ENCODE data around the gene CCDC194. TPM values are rescaled to one million over a fixed set of nuclear protein-coding genes. Genes with fewer than 3 reads are reported as not detected.

The CCDC194 gene
- polyA plus RNA-seq, 1 donor from 2014 or later = not detected

- TF ChIP-seq REST (IDR thresholded peaks at IDR 0.05; ENCODE audit: borderline replicate concordance) = no peak
- TF ChIP-seq CTCF (IDR thresholded peaks at IDR 0.05; ENCODE audit: poor library complexity, severe bottlenecking) = peak; percentile 21
- Histone ChIP-seq H3K27ac (ENCODE audit: low read length) (no peak overlapping the region), H3K9ac (ENCODE audit: low read length) (no peak overlapping the region)
Measured at GRCh38 chr19:17394891-17395415, 957 bp upstream of the CCDC194 start.

GRCh38 chr19:17393002-17393401 is 994 bp downstream of the CCDC194 start:
- Histone ChIP-seq H3K79me2 (replicated peaks; ENCODE audit: insufficient read depth, low read length) (no peaks in the 10 kb centered on the region), H3F3A (ENCODE audit: insufficient read depth, low read length, poor library complexity, severe bottlenecking) (no peaks in the 10 kb centered on the region), H2AFZ (ENCODE audit: low read depth, low read length) (no peak overlapping the region), H3K4me3 (ENCODE audit: low read length) (no peak overlapping the region), H3K27ac (ENCODE audit: low read length) (no peak overlapping the region), H3K9me2 (ENCODE audit: insufficient read depth, low read length) (no peaks in the 10 kb centered on the region), H3K9ac (ENCODE audit: low read length) (no peak overlapping the region), H3K4me2 (ENCODE audit: low read length) (no peak overlapping the region), H3K36me3 (ENCODE audit: insufficient read depth, low read length) (no peaks in the 10 kb centered on the region), H3K9me3 (ENCODE audit: low read length) (peaks cover 5% of the 10 kb centered on the region), H4K20me1 (ENCODE audit: insufficient read depth) (no peaks in the 10 kb centered on the region), H3K27me3 (ENCODE audit: insufficient read depth, low read depth, low read length) (peaks cover 15% of the 10 kb centered on the region)
- no peak for TF ChIP-seq EP300 (conservative IDR thresholded peaks at IDR 0.05; ENCODE audit: poor library complexity, severe bottlenecking)

More at GRCh38 chr19:17394891-17395415, 957 bp upstream of the CCDC194 start:
- Histone ChIP-seq H3K79me2 (replicated peaks; ENCODE audit: insufficient read depth, low read length) (no peaks in the 10 kb centered on the region), H2AFZ (ENCODE audit: low read depth, low read length) (no peak overlapping the region), H3K4me3 (ENCODE audit: low read length) (no peak overlapping the region), H3K4me2 (ENCODE audit: low read length) (no peak overlapping the region), H3K36me3 (ENCODE audit: insufficient read depth, low read length) (no peaks in the 10 kb centered on the region), H3K9me3 (ENCODE audit: low read length) (peaks cover 1% of the 10 kb centered on the region), H4K20me1 (ENCODE audit: insufficient read depth) (no peaks in the 10 kb centered on the region), H3K9me2 (ENCODE audit: insufficient read depth, low read length) (no peaks in the 10 kb centered on the region), H3F3A (ENCODE audit: insufficient read depth, low read length, poor library complexity, severe bottlenecking) (no peaks in the 10 kb centered on the region), H3K27me3 (ENCODE audit: insufficient read depth, low read depth, low read length) (peaks cover 13% of the 10 kb centered on the region)

- peak overlapping the region; percentile 62 for H3K4me3 ChIP-seq (ENCODE audit: low read length)
- H4K20me1 ChIP-seq (ENCODE audit: insufficient read depth) = no peaks in the 10 kb centered on the region
- H2AFZ ChIP-seq (ENCODE audit: low read depth, low read length) = no peak overlapping the region
- no peaks in the 10 kb centered on the region for H3F3A ChIP-seq (ENCODE audit: insufficient read depth, low read length, poor library complexity, severe bottlenecking)
- no peaks in the 10 kb centered on the region for H3K79me2 ChIP-seq (replicated peaks; ENCODE audit: insufficient read depth, low read length)
- H3K27ac ChIP-seq (ENCODE audit: low read length) = no peak overlapping the region
- TF ChIP-seq POLR2AphosphoS5 (IDR thresholded peaks at IDR 0.05) (no peak), EP300 (conservative IDR thresholded peaks at IDR 0.05; ENCODE audit: poor library complexity, severe bottlenecking) (no peak), MXI1 (conservative IDR thresholded peaks at IDR 0.05; ENCODE audit: poor library complexity, severe bottlenecking) (peak; percentile 84), SMC3 (conservative IDR thresholded peaks at IDR 0.05; ENCODE audit: poor library complexity) (no peak), RAD21 (conservative IDR thresholded peaks at IDR 0.05) (no peak), EZH2 (IDR thresholded peaks at IDR 0.05; ENCODE audit: borderline replicate concordance, insufficient read depth, low read length, poor library complexity, severe bottlenecking) (no peak), REST (IDR thresholded peaks at IDR 0.05; ENCODE audit: borderline replicate concordance) (no peak)
- H3K27me3 ChIP-seq (ENCODE audit: insufficient read depth, low read depth, low read length) = peaks cover 15% of the 10 kb centered on the region
- H3K9me2 ChIP-seq (ENCODE audit: insufficient read depth, low read length) = no peaks in the 10 kb centered on the region
- peaks cover 5% of the 10 kb centered on the region for H3K9me3 ChIP-seq (ENCODE audit: low read length)
- H3K9ac ChIP-seq (ENCODE audit: low read length) = no peak overlapping the region
- H3K4me2 ChIP-seq (ENCODE audit: low read length) = no peak overlapping the region
- no peaks in the 10 kb centered on the region for H3K36me3 ChIP-seq (ENCODE audit: insufficient read depth, low read length)
Measured at GRCh38 chr19:17391371-17392151, 2.4 kb downstream of the CCDC194 start.
